ENCODE results near the gene CCDC69. TPM values are rescaled to one million over a fixed set of nuclear protein-coding genes. Genes with fewer than 3 reads are reported as not detected.

The CCDC69 gene
- total RNA-seq, 1 donor from 2014 or later: 29.8 TPM

DNA sequence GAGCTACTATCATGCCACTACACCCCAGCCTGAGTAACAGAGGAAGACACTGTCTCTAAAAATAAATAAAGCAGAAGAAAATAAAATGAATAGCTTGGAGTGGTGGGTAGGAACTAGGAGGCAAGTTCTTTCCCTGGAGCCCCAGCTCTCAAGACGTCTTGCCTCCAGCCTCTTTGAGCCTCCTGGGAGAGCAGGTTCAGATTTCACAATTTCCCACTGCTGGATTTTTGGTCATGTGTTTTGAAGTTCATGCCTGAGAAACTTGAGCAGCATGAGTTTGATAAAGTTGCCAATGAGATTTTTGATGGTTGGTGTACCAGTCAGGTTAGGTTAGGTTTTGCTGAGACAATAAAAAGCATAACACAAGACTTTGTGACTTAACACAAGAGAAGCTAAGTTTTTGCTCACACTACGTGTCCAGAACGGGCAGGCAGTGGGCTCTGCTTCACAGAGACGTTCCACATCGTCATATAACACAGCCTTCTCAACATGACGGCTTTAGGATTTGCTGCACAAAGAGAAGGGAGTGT lies 4.1 kb upstream of the CCDC69 start:
- Mint-ChIP-seq H3K27me3 (ENCODE audit: low read depth) (peaks cover 3% of the 10 kb centered on the region), H3K36me3 (ENCODE audit: low read depth) (no peaks in the 10 kb centered on the region), H3K4me3 (ENCODE audit: low read depth) (no peak overlapping the region), H3K27ac (no peak overlapping the region), H3K4me1 (ENCODE audit: low read depth) (peaks cover 15% of the 10 kb centered on the region), H3K9me3 (no peaks in the 10 kb centered on the region)
- intact Hi-C loops (cut with micrococcal nuclease): no loop called here
- no peak for DNase-seq (ENCODE audit: low spot score)

DNA sequence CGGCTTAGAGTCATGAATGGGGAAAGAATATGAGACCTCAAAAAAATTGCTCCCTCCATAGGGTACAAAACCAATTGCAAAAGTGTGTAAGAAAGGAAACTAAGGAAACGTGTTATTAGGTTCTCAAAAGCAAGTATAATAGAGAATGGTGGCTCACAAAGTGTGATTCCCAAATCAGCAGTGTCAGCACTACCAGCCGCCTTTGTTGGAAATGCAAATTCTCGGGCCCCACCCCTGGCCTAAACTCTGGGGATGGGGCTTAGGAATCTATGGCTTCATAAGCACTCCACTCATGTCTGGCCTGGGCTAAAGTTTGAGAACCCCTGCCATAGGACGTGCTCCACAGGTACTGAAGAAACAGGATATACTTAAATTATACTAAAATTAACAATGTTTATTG lies 1.6 kb upstream of the CCDC69 start:
- intact Hi-C loops (cut with micrococcal nuclease): no loop called here
- no peak for DNase-seq (ENCODE audit: low spot score)
- Mint-ChIP-seq H3K27me3 (ENCODE audit: low read depth) (peaks cover 3% of the 10 kb centered on the region), H3K9me3 (no peaks in the 10 kb centered on the region), H3K27ac (no peak overlapping the region), H3K4me1 (ENCODE audit: low read depth) (peaks cover 37% of the 10 kb centered on the region), H3K4me3 (ENCODE audit: low read depth) (peak overlapping the region; percentile 52), H3K36me3 (ENCODE audit: low read depth) (peaks cover 8% of the 10 kb centered on the region)

DNA sequence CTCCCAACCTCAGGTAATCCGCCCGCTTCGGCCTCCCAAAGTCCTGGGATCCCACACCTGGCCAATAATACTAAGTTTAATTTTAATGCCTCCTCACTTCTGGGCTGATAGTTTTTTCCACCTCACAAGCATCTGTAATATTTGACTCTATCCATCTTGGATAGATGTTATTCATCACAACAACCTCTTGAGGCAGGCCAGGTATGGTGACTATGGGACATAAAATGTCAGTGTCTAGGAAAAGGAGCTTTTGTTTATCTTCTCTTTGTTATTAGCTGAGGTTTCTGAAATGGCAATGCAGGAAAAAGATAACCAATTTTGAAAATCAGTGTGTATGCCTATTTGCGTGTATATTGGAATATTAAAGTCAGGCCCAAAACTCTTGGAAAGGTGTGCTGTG lies 1.2 kb upstream of the CCDC69 start:
- Mint-ChIP-seq H3K4me3 (ENCODE audit: low read depth) (peak overlapping the region; percentile 52), H3K4me1 (ENCODE audit: low read depth) (peaks cover 41% of the 10 kb centered on the region), H3K9me3 (no peaks in the 10 kb centered on the region), H3K27me3 (ENCODE audit: low read depth) (peaks cover 3% of the 10 kb centered on the region), H3K36me3 (ENCODE audit: low read depth) (peaks cover 11% of the 10 kb centered on the region), H3K27ac (no peak overlapping the region)
- intact Hi-C loops (cut with micrococcal nuclease): no loop called here
- no peak for DNase-seq (ENCODE audit: low spot score)

DNA sequence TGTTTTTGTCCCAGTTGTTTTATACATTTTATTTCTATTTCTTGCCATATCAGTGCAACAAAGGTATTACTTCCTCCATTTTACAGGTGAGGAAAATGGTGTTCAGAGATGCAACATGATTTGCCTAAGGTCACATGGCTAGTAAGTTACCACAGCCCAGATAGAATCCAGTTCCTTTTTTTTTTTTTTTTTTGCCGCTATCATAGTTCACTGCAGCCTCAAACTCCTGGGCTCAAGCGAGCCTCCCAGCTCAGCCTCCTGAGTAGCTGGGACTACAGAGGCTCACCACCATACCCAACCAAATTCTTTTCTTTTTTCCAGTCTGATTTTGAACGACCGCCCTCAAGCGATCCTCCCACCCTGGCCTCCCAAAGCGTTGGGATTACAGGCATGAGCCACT lies 480 bp upstream of the CCDC69 start:
- H3K27me3 Mint-ChIP-seq (ENCODE audit: low read depth): peaks cover 3% of the 10 kb centered on the region
- H3K4me1 Mint-ChIP-seq (ENCODE audit: low read depth): peaks cover 46% of the 10 kb centered on the region
- intact Hi-C loops (cut with micrococcal nuclease): no loop called here
- no peaks in the 10 kb centered on the region for H3K9me3 Mint-ChIP-seq
- peak overlapping the region; percentile 81 for H3K4me3 Mint-ChIP-seq (ENCODE audit: low read depth)
- H3K36me3 Mint-ChIP-seq (ENCODE audit: low read depth): peaks cover 16% of the 10 kb centered on the region
- DNase-seq (ENCODE audit: low spot score): no peak
- H3K27ac Mint-ChIP-seq: peak overlapping the region; percentile 61

DNA sequence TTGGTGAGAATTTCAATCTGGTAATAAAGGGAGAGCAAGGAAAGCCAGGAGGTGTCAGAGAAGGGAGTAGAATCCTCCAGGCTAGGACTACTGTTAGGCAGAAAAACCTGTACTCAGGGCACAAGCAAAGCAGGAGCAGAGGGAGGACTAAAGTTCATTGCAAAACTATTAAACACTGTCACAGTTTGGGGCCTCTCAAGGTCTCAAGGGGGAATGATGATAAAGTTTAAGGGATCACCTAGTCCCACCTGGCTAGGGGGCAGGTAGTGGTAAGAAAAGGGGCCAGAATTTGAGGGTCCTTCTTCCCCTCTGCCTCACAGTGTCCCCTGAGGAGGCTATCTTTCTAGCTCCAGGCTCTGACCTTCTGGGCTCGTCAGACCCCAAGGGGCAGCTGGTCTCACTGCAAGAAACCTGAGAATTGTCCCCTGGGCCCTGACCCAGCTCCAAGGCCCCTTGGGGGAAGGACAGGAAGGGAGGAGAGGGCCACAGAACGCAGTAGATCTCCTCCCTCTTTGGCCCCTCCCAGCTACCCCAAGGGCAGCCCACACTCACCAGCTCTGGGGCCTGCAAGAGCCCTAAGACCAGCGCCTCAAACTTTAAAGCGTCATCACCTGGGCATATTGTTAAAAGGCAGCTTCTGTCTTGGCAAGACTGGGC lies 974 bp downstream of the CCDC69 start:
- intact Hi-C loops (cut with micrococcal nuclease): loop anchor here (1.0 kb wide), 2 partner anchors 9 to 28 kb away; no protein-coding TSS in a partner anchor
- H3K9me3 Mint-ChIP-seq: no peaks in the 10 kb centered on the region
- peak; percentile 49 for DNase-seq (ENCODE audit: low spot score)
- H3K36me3 Mint-ChIP-seq (ENCODE audit: low read depth): peaks cover 31% of the 10 kb centered on the region
- peak overlapping the region; percentile 79 for H3K27ac Mint-ChIP-seq
- H3K4me3 Mint-ChIP-seq (ENCODE audit: low read depth): peak overlapping the region; percentile 81
- H3K4me1 Mint-ChIP-seq (ENCODE audit: low read depth): peaks cover 60% of the 10 kb centered on the region
- H3K27me3 Mint-ChIP-seq (ENCODE audit: low read depth): no peaks in the 10 kb centered on the region

DNA sequence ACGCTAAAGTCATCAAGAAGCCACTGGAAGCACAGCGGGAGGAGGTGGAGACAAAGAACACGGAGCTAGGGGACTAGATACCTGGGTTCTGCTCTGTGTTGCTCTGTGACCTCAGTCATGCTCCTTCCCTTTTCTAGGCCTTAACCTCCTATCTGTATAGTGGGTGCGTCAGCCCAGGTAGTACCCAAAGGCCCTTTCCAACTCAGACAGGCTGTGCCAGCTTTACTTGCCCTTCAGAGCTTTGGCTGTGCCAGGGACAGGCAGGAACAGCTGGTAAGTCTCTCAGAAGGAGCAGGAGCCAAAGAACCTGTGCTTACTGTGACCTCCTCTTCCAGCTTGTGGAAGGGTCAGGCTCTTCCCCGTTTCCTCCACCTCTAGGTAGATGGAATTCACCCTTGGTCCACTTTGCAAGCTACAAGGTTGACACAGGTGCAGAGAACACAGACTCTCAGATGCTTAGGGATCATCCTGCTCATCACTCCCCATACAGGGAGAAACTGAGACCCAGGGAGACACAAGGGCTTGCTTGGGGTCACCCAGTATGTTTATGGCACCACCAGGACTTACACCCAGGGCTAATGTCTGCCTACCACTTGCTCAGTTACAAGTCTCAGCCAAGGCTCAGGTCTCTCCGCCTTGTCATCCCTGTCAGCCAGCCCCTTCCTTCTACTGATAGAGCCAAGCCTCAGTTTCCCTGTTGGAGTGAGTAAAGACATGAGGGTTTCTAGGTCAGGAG lies 1.7 kb downstream of the CCDC69 start:
- intact Hi-C loops (cut with micrococcal nuclease): no loop called here
- Mint-ChIP-seq H3K27me3 (ENCODE audit: low read depth) (no peaks in the 10 kb centered on the region), H3K4me1 (ENCODE audit: low read depth) (peaks cover 67% of the 10 kb centered on the region), H3K36me3 (ENCODE audit: low read depth) (peaks cover 38% of the 10 kb centered on the region), H3K9me3 (no peaks in the 10 kb centered on the region), H3K4me3 (ENCODE audit: low read depth) (peak overlapping the region; percentile 81), H3K27ac (peak overlapping the region; percentile 79)
- DNase-seq (ENCODE audit: low spot score): no peak

DNA sequence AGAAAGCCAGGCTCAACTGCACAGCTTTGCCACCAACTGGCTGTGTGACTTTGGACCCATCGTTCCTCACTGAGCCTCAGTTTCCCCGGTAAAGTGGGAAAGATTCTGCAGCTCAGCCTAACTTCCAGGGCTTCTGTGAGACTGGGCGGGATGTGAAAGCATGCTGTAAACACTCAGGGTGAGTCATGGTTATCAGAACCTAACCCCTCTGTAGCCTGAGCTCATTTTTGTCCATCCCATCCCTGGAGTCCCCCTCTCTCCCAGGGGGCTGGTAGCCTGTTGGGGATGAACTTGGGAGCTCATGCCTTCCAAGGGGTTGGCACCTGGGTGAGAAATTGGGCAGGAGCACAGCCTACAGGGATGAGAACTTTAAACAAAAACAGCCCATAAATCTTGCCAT lies 2.3 kb downstream of the CCDC69 start:
- intact Hi-C loops (cut with micrococcal nuclease): no loop called here
- Mint-ChIP-seq H3K4me1 (ENCODE audit: low read depth) (peaks cover 71% of the 10 kb centered on the region), H3K4me3 (ENCODE audit: low read depth) (peak overlapping the region; percentile 81), H3K36me3 (ENCODE audit: low read depth) (peaks cover 42% of the 10 kb centered on the region), H3K27ac (peak overlapping the region; percentile 79), H3K27me3 (ENCODE audit: low read depth) (no peaks in the 10 kb centered on the region), H3K9me3 (no peaks in the 10 kb centered on the region)
- no peak for DNase-seq (ENCODE audit: low spot score)

DNA sequence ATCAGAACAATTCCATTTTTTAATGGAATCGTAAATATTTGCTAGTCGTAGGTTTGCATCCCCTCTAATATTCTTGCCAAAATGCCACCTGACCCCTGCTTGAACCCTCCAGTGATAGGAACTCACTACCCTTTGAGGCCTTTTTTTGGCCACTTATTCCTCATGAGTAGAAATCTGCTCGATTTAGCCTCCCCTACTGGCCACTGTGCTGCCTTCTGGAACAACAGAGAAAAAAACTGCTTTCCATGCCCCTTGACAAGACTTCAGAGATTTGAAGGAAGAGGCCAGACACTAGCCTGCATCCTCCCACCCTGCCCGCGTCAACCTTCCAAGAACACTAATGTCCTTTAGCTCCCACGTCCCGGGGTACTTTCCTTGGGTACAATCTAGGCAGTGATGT lies 4.1 kb downstream of the CCDC69 start:
- no peak for DNase-seq (ENCODE audit: low spot score)
- H3K27ac Mint-ChIP-seq: peak overlapping the region; percentile 19
- peaks cover 81% of the 10 kb centered on the region for H3K4me1 Mint-ChIP-seq (ENCODE audit: low read depth)
- H3K9me3 Mint-ChIP-seq: no peaks in the 10 kb centered on the region
- H3K4me3 Mint-ChIP-seq (ENCODE audit: low read depth): no peak overlapping the region
- intact Hi-C loops (cut with micrococcal nuclease): no loop called here
- no peaks in the 10 kb centered on the region for H3K27me3 Mint-ChIP-seq (ENCODE audit: low read depth)
- H3K36me3 Mint-ChIP-seq (ENCODE audit: low read depth): peaks cover 58% of the 10 kb centered on the region

DNA sequence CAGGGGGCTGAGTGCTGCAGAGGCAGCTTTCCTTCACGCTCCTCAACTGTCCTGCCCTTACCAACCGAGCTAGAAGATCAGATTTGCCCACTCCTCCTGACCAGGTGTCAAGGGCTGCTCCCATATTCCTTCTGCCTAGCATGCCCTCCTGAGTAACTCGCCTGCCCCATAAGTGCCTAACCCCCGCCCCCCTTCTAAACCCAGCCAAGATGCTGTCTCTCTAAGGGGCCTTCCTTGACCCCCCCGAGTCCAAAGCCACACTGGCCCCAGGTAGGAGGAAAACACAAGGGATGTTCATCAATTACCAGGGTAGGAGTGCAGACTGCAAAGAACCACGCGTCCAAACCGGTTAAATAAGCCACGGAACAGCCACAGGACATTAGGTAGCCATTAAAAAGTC lies 4.8 kb downstream of the CCDC69 start:
- H3K4me1 Mint-ChIP-seq (ENCODE audit: low read depth): peaks cover 83% of the 10 kb centered on the region
- no peak for DNase-seq (ENCODE audit: low spot score)
- H3K27ac Mint-ChIP-seq: peak overlapping the region; percentile 45
- intact Hi-C loops (cut with micrococcal nuclease): no loop called here
- no peaks in the 10 kb centered on the region for H3K9me3 Mint-ChIP-seq
- H3K27me3 Mint-ChIP-seq (ENCODE audit: low read depth): no peaks in the 10 kb centered on the region
- H3K4me3 Mint-ChIP-seq (ENCODE audit: low read depth): no peak overlapping the region
- peaks cover 64% of the 10 kb centered on the region for H3K36me3 Mint-ChIP-seq (ENCODE audit: low read depth)

DNA sequence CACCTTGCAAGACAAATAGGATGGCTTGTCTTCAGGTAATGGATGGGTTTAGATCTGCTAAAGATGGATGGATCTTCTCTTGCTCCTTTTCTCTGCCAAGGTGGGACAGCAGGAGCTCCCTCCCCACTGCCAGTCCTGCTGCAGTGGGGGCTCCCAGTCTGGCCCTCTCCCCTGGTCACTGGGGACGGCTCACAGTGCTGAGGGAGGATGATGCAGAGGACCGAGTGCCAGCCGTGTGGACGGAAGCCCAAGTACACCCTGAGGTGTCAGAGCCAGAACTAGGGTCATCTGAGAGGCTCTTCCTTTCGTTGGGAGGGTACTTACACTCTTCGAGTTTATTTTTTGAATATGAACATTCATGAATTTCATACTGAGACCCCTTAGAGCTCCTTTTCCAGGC lies 5.7 kb downstream of the CCDC69 start:
- no peaks in the 10 kb centered on the region for H3K27me3 Mint-ChIP-seq (ENCODE audit: low read depth)
- H3K9me3 Mint-ChIP-seq: no peaks in the 10 kb centered on the region
- DNase-seq (ENCODE audit: low spot score): no peak
- peaks cover 68% of the 10 kb centered on the region for H3K36me3 Mint-ChIP-seq (ENCODE audit: low read depth)
- H3K4me1 Mint-ChIP-seq (ENCODE audit: low read depth): peaks cover 85% of the 10 kb centered on the region
- intact Hi-C loops (cut with micrococcal nuclease): no loop called here
- no peak overlapping the region for H3K4me3 Mint-ChIP-seq (ENCODE audit: low read depth)
- H3K27ac Mint-ChIP-seq: no peak overlapping the region

DNA sequence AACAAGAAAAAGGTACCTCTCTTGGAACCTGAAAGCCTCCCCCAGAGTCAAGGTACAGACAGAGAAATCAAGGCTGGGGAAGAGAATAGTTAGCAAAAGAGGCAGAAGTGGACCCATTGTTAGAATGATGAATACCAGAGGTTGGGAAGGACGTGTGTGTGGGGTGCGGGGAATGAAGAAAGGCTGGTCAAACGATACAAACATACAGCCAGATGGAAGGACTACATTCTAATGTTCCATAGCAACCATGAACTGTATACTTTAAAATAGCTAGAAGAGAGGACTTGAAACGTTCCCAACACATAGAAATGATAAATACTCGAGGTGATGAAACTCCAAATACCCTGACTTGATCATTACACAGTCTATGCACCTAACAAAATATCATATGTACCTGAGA lies 7.1 kb downstream of the CCDC69 start:
- peaks cover 75% of the 10 kb centered on the region for H3K36me3 Mint-ChIP-seq (ENCODE audit: low read depth)
- H3K9me3 Mint-ChIP-seq: no peaks in the 10 kb centered on the region
- H3K27ac Mint-ChIP-seq: no peak overlapping the region
- DNase-seq (ENCODE audit: low spot score): no peak
- H3K27me3 Mint-ChIP-seq (ENCODE audit: low read depth): no peaks in the 10 kb centered on the region
- H3K4me1 Mint-ChIP-seq (ENCODE audit: low read depth): peaks cover 82% of the 10 kb centered on the region
- intact Hi-C loops (cut with micrococcal nuclease): no loop called here
- no peak overlapping the region for H3K4me3 Mint-ChIP-seq (ENCODE audit: low read depth)

DNA sequence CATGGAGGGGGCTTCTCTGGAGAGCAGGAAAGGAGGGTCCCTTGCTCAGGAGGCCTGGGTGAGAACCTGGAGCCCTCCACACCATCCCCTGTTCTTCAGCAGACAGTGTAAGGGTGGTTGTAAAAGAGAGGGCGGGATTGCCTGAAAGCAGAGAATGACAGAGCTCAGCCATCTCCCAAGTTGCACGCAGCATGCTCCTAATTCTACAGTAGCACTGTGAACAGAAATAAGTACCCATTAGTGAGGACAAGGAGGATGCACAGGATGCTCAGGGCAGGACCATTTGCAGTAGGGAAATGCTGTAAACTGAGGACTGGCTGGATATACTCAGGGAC lies 8.4 kb downstream of the CCDC69 start:
- DNase-seq (ENCODE audit: low spot score): no peak
- Mint-ChIP-seq H3K27me3 (ENCODE audit: low read depth) (no peaks in the 10 kb centered on the region), H3K4me1 (ENCODE audit: low read depth) (peaks cover 80% of the 10 kb centered on the region), H3K9me3 (no peaks in the 10 kb centered on the region), H3K27ac (peak overlapping the region; percentile 97), H3K4me3 (ENCODE audit: low read depth) (peak overlapping the region; percentile 79), H3K36me3 (ENCODE audit: low read depth) (peaks cover 67% of the 10 kb centered on the region)
- intact Hi-C loops (cut with micrococcal nuclease): no loop called here

Measured in activated T-helper 2 cell treated with anti-CD3 and anti-CD28 coated beads, Interferon-gamma antibody, Interleukin-2, Interleukin-4, amounts not matched to agents 10 μg/mL and 5 μg/mL and 100 μg/mL, durations not matched to agents 14 hours and 24 hours and 36 hours (primary cell).